Sigmoid colon (tissue), 7 donors: ENCODE results near the gene TLR4. TPM values are rescaled to one million over a fixed set of nuclear protein-coding genes. Genes with fewer than 3 reads are reported as not detected.

Experiments
- DNase-seq: peaks from one replicate; pipeline ENCODE4 v3.0.0-alpha.2; 2019
- H3K27ac ChIP-seq, 4 donors: fragments of 200-600 bp; sonication (generic); one replicate each; pipeline ENCODE4 v1.5.1; 2016 to 2019; ENCODE audit warnings: mild to moderate bottlenecking in 1 of 4
- H3K27me3 ChIP-seq, 3 donors: fragments of 200-600 bp; sonication (generic); one replicate each; pipeline ENCODE4 v1.5.1; 2019; ENCODE audit warnings: mild to moderate bottlenecking in 1 of 3
- H3K36me3 ChIP-seq, 4 donors: fragments of 200-600 bp; sonication (generic); one replicate each; pipeline ENCODE4 v1.5.1; 2016 to 2019
- H3K4me1 ChIP-seq, 4 donors: fragments of 200-600 bp; sonication (generic); one replicate each; pipeline ENCODE4 v1.5.1; 2017 to 2019
- H3K4me3 ChIP-seq, 4 donors: fragments of 200-600 bp; sonication (generic); one replicate each; pipeline ENCODE4 v1.5.1; 2017 to 2019; ENCODE audit warnings: mild to moderate bottlenecking in 2 of 4, moderate library complexity in 1 of 4
- H3K9me3 ChIP-seq, 4 donors: fragments of 200-600 bp in 3 of 4; sonication (generic) in 3 of 4; one replicate each; pipeline versions ENCODE4 v1.5.1 to v1.6.1; 2013 to 2019
- CTCF ChIP-seq, 4 experiments: fragments of 450-650 bp in 3 of 4; fragments of 200-600 bp in 1 of 4; IDR thresholded peaks; one replicate each; pipeline ENCODE4 v1.5.1; 2016 to 2019; ENCODE audit warnings: antibody characterized with exemption in 4 of 4, mild to moderate bottlenecking in 3 of 4, moderate library complexity in 2 of 4
- EP300 ChIP-seq, 4 donors: sonication (generic); formaldehyde crosslinking; IDR thresholded peaks; one replicate each; pipeline ENCODE4 v1.6.1; 2017; ENCODE audit warnings: antibody characterized with exemption in 4 of 4
- POLR2A ChIP-seq, 2 donors: fragments of 450-650 bp; IDR thresholded peaks; one replicate each; pipeline ENCODE4 v1.6.1; 2016; ENCODE audit warnings: antibody characterized with exemption in 2 of 2, mild to moderate bottlenecking in 2 of 2, moderate library complexity in 2 of 2
- POLR2AphosphoS5 ChIP-seq, 4 donors: sonication (generic); formaldehyde crosslinking; IDR thresholded peaks; one replicate each; pipeline ENCODE4 v1.6.1; 2017; ENCODE audit warnings: antibody characterized with exemption in 4 of 4
- WGBS, 2 donors: extraction: QIAGEN DNeasy Blood & Tissue Kit; methylation state at CpG; one replicate each; pipeline ENCODE4 v1.1.7; 2013; 5-methylcytosine and 5-hydroxymethylcytosine counted together
- intact Hi-C: fragments of 100-400 bp; cut with DNase I; formaldehyde crosslinking; loops from one replicate; pipeline ENCODE4 v1.15.1; 2023
- polyA plus RNA-seq, 3 donors: library from polyadenylated mRNA; stranded (reverse); fragments of 200-250 nt; gene quantifications; one replicate each; pipeline ENCODE4 v1.2.3, GENCODE V29; 2013
- total RNA-seq, 4 donors: library from RNA; depleted of rRNA; stranded (reverse); fragments of >200 nt; gene quantifications; one replicate each; pipeline ENCODE4 v1.1.0, GENCODE V29; 2016
- donor health status: healthy with polysubstance abuse.
- donor health status: Bipolar disorder and iron deficiency.
- donor health status: healthy.

Gene TLR4
- total and polyA plus RNA-seq, 7 donors, result 4.0 to 24.6 (median 10.5) TPM

DNA sequence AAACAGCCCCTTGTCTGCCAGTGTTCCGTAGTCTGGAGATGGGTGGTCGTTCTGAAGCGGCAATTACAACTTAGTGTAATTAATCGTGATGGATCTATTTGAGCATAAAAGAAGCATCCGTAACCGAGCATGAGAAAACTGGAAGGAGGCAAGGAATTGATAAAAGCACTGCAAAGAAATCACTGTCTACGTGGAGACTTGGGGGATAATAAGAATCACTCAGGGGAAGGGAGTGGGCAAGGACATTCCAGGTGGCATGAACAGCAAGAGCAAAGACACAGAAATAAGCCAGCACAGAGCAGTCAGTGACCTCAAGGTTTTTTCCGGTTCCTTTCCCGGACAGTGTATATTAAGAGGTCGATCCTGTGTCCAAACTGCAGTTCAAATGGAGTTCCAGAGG is 35.0 kb downstream of the TLR4 start:
- intact Hi-C loops, result no loop called here
- WGBS, 2 donors, result 87 to 92% methylated on average over 10 of the region's 10 CpGs
- no peak for TF ChIP-seq POLR2A (IDR thresholded peaks at IDR 0.05)
- no peak for TF ChIP-seq EP300 (IDR thresholded peaks at IDR 0.05)
- no peak for TF ChIP-seq POLR2AphosphoS5 (IDR thresholded peaks at IDR 0.05)
- no peak for TF ChIP-seq CTCF (IDR thresholded peaks at IDR 0.05)
- Histone ChIP-seq H3K4me1 (no peaks in the 10 kb centered on the region), H3K27ac (no peak overlapping the region), H3K27me3 (no peaks in the 10 kb centered on the region), H3K36me3 (no peaks in the 10 kb centered on the region), H3K4me3 (no peak overlapping the region), H3K9me3 (no peaks in the 10 kb centered on the region)
- no peak for DNase-seq

- H3K36me3 ChIP-seq, result no peaks in the 10 kb centered on the region
- H3K9me3 ChIP-seq, result no peaks in the 10 kb centered on the region
- no peak for TF ChIP-seq POLR2A (IDR thresholded peaks at IDR 0.05)
- TF ChIP-seq POLR2AphosphoS5 (IDR thresholded peaks at IDR 0.05), result no peak
- no peak for TF ChIP-seq EP300 (IDR thresholded peaks at IDR 0.05)
- no peak for TF ChIP-seq CTCF (IDR thresholded peaks at IDR 0.05)
- H3K27me3 ChIP-seq, result peaks cover 0 to 4% (median 0%) of the 10 kb centered on the region in 3 donors
- peaks cover 0 to under 1% (median 0%) of the 10 kb centered on the region in 4 donors for H3K4me1 ChIP-seq
- no peak overlapping the region for H3K27ac ChIP-seq
- no peak for DNase-seq
- no peak overlapping the region for H3K4me3 ChIP-seq
- intact Hi-C loops, result no loop called here
- 86 to 87% methylated on average over 11 of the region's 11 CpGs for WGBS, 2 donors
These were observed 35.6 kb downstream of the TLR4 start for GRCh38 chr9:117739624-117740347.

- no peak overlapping the region for H3K4me3 ChIP-seq
- TF ChIP-seq EP300 (IDR thresholded peaks at IDR 0.05), result no peak
- TF ChIP-seq POLR2AphosphoS5 (IDR thresholded peaks at IDR 0.05), result no peak
- TF ChIP-seq POLR2A (IDR thresholded peaks at IDR 0.05), result no peak
- no peak for TF ChIP-seq CTCF (IDR thresholded peaks at IDR 0.05)
- H3K4me1 ChIP-seq, result peaks cover 0 to 5% (median 0%) of the 10 kb centered on the region in 4 donors
- no peaks in the 10 kb centered on the region for H3K36me3 ChIP-seq
- peaks cover 0 to 17% (median 5%) of the 10 kb centered on the region in 3 donors for H3K27me3 ChIP-seq
- no peak for DNase-seq
- H3K27ac ChIP-seq, result no peak overlapping the region
- intact Hi-C loops, result no loop called here
- 61 to 82% methylated on average over 4 of the region's 4 CpGs for WGBS, 2 donors
- H3K9me3 ChIP-seq, result no peaks in the 10 kb centered on the region
These were observed 37.9 kb downstream of the TLR4 start for GRCh38 chr9:117742131-117742530.

- peaks cover 0 to 5% (median 0%) of the 10 kb centered on the region in 4 donors for H3K4me1 ChIP-seq
- no peak overlapping the region for H3K27ac ChIP-seq
- H3K27me3 ChIP-seq, result peaks cover 0 to 17% (median 5%) of the 10 kb centered on the region in 3 donors
- TF ChIP-seq POLR2AphosphoS5 (IDR thresholded peaks at IDR 0.05), result no peak
- TF ChIP-seq EP300 (IDR thresholded peaks at IDR 0.05), result no peak
- no peak for TF ChIP-seq CTCF (IDR thresholded peaks at IDR 0.05)
- TF ChIP-seq POLR2A (IDR thresholded peaks at IDR 0.05), result no peak
- intact Hi-C loops, result no loop called here
- DNase-seq, result no peak
- WGBS, 2 donors, result 46 to 58% methylated on average over 3 of the region's 3 CpGs
- H3K36me3 ChIP-seq, result no peaks in the 10 kb centered on the region
- H3K9me3 ChIP-seq, result no peaks in the 10 kb centered on the region
- H3K4me3 ChIP-seq, result no peak overlapping the region
These were observed 40.2 kb downstream of the TLR4 start for GRCh38 chr9:117744369-117744768.
